Osteoblast (primary cell): ENCODE data around the gene HYDIN. TPM values are rescaled to one million over a fixed set of nuclear protein-coding genes. Genes with fewer than 3 reads are reported as not detected.

ENCODE experiments used
- DNase-seq: peaks from one replicate; pipeline ENCODE4 v3.0.0; 2011; ENCODE audit warnings: low spot score, mixed read lengths; ENCODE audit not compliant: insufficient read length; ENCODE audit errors: missing footprints
- H2AFZ ChIP-seq: 2 replicates; pipeline ENCODE4 v1.6.0; 2011; ENCODE audit warnings: mild to moderate bottlenecking, low read length
- H3K27ac ChIP-seq: 2 replicates; pipeline ENCODE4 v1.5.1; 2011; ENCODE audit warnings: mild to moderate bottlenecking, low read depth, low read length, moderate library complexity
- H3K27me3 ChIP-seq: 2 replicates; pipeline ENCODE4 v1.6.0; 2012; ENCODE audit warnings: mild to moderate bottlenecking, control low read depth, inconsistent platforms, low read length, moderate library complexity; ENCODE audit not compliant: insufficient read depth
- H3K36me3 ChIP-seq: 2 replicates; pipeline ENCODE4 v1.5.1; 2011; ENCODE audit warnings: mild to moderate bottlenecking, low read length, control low read depth, moderate library complexity; ENCODE audit not compliant: insufficient read depth
- H3K4me1 ChIP-seq: 2 replicates; pipeline ENCODE4 v1.5.1; 2011; ENCODE audit warnings: mild to moderate bottlenecking, low read length, control low read depth, moderate library complexity; ENCODE audit not compliant: insufficient read depth
- H3K4me2 ChIP-seq: 2 replicates; pipeline ENCODE4 v1.6.0; 2011; ENCODE audit warnings: mild to moderate bottlenecking, low read length; ENCODE audit not compliant: insufficient read depth
- H3K4me3 ChIP-seq: fragments of 200-600 bp; sonication (generic); 3 replicates; pipeline ENCODE4 v1.5.1; 2012; ENCODE audit warnings: mild to moderate bottlenecking, low read length, inconsistent platforms; ENCODE audit not compliant: insufficient read depth
- H3K79me2 ChIP-seq: 2 replicates; pipeline ENCODE4 v1.6.0; 2012; ENCODE audit warnings: mild to moderate bottlenecking, low read length, control low read depth, inconsistent platforms; ENCODE audit not compliant: insufficient read depth
- H3K9me3 ChIP-seq: 2 replicates; pipeline ENCODE4 v1.5.1; 2011; ENCODE audit warnings: low read depth, low read length, control low read depth
- H4K20me1 ChIP-seq: 2 replicates; pipeline ENCODE4 v1.6.0; 2012; ENCODE audit warnings: mild to moderate bottlenecking, low read length, control low read depth; ENCODE audit not compliant: insufficient read depth
- total RNA-seq: library from RNA; depleted of rRNA; stranded (reverse); fragments of >200 nt; gene quantifications from 2 replicates; pipeline ENCODE4 v1.2.3, GENCODE V29; 2012
- TF ChIP-seq, protein P1 (sequence below): IDR thresholded peaks from 2 replicates; pipeline ENCODE4 v1.5.1; 2011; ENCODE audit warnings: mild to moderate bottlenecking, low read depth, low read length, moderate library complexity; ENCODE audit errors: extremely low read depth

HYDIN gene
- total RNA-seq, 1 donor, result 2.9 TPM

DNA sequence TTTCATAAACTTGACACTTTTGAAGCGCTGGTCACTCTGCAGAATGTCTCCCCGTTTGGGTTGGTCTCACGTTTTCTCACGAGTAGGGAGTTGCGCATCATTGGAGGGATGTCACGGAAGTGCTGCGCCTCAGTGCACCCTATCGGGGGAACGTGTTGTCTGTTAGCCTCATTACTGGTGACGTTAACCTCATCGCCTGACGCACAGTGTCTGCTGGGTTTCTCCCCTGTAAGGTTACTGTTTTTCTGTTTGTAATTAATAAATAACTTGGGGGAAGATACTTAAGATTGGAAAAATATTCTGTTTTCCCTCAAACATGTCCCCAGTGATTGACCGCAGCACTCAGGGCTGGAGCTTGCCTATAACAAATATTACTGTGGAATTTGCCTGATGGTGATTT, 456.3 kb downstream of the HYDIN start:
- Histone ChIP-seq H3K79me2 (no peaks in the 10 kb centered on the region), H3K27me3 (no peaks in the 10 kb centered on the region), H3K4me3 (no peak overlapping the region), H3K36me3 (peaks cover 17% of the 10 kb centered on the region), H4K20me1 (no peaks in the 10 kb centered on the region), H3K4me1 (peaks cover 25% of the 10 kb centered on the region), H3K4me2 (no peak overlapping the region), H3K9me3 (no peaks in the 10 kb centered on the region), H3K27ac (no peak overlapping the region), H2AFZ (no peak overlapping the region)
- TF ChIP-seq, protein P1, sequence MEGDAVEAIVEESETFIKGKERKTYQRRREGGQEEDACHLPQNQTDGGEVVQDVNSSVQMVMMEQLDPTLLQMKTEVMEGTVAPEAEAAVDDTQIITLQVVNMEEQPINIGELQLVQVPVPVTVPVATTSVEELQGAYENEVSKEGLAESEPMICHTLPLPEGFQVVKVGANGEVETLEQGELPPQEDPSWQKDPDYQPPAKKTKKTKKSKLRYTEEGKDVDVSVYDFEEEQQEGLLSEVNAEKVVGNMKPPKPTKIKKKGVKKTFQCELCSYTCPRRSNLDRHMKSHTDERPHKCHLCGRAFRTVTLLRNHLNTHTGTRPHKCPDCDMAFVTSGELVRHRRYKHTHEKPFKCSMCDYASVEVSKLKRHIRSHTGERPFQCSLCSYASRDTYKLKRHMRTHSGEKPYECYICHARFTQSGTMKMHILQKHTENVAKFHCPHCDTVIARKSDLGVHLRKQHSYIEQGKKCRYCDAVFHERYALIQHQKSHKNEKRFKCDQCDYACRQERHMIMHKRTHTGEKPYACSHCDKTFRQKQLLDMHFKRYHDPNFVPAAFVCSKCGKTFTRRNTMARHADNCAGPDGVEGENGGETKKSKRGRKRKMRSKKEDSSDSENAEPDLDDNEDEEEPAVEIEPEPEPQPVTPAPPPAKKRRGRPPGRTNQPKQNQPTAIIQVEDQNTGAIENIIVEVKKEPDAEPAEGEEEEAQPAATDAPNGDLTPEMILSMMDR, result no peak
- no peak for DNase-seq

DNA sequence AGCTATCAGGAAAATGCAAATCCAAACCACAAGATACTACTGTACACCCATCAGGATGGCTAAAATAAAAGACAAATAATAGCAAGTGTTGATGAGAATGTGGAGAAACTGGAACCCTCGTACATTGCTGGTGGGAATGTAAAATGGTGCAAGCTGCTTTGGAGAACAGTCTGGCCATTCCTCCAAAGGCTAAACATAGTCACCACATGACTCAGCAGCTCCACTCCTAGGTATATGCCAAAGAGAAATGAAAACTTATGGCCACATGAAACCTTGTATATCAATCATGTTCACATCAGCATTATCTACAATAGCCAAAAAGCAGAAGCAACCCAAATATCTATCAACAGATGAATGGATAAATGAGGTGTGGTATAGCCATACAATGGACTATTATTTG, 458.0 kb downstream of the HYDIN start:
- no peak overlapping the region for H2AFZ ChIP-seq
- no peaks in the 10 kb centered on the region for H3K27me3 ChIP-seq
- no peak for DNase-seq
- no peak overlapping the region for H3K4me2 ChIP-seq
- H3K27ac ChIP-seq, result peak overlapping the region; percentile 18
- H3K4me1 ChIP-seq, result peaks cover 29% of the 10 kb centered on the region
- no peaks in the 10 kb centered on the region for H3K9me3 ChIP-seq
- H3K4me3 ChIP-seq, result no peak overlapping the region
- peaks cover 17% of the 10 kb centered on the region for H3K36me3 ChIP-seq
- H3K79me2 ChIP-seq, result no peaks in the 10 kb centered on the region
- TF ChIP-seq, protein P1, result no peak
- H4K20me1 ChIP-seq, result no peaks in the 10 kb centered on the region

DNA sequence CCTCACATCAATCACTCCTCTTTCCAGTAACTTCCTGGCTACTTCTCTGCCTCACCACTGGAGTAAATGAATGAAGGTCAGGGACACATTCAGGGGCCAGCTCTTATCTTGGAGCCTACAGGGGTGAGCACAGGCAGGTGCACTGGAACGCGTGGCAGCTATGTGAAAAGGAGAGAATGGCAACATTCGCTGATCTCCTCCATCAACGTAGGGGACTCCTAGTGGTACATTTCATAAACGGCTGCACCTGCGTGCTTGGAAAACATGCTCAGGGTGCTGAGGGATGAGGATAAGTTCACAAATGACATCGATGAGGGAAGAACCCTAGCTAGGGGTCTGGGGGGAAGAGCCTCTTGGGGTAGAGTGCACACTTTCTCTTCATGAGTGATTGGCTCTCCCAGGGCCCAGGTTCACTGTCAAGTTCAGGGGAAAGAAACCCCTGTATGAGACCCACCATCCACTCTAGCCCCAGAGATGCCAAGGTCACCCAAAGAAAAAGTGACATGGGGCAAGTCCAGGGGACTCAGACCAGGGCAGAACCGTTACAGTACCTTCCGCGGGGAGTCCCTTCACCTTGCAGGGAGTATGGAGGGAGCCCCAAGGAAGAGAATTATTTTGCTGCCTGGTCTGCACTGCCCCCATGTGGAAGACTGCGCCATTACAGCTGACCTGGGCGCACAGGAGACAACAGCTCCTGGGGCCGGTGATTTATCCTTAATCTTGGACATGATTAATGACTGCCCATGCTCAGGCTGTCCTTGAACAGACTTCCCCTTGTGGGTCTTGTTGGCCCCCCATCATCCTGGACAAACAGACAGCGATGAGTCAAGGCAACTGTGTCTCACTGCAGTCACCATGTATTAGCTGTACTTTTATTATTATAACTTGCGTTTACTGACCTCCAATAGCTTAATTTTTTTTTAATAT, 459.6 kb downstream of the HYDIN start:
- Histone ChIP-seq H3K4me1 (peaks cover 30% of the 10 kb centered on the region), H4K20me1 (no peaks in the 10 kb centered on the region), H3K27me3 (no peaks in the 10 kb centered on the region), H3K79me2 (no peaks in the 10 kb centered on the region), H3K9me3 (no peaks in the 10 kb centered on the region), H2AFZ (no peak overlapping the region), H3K4me2 (peak overlapping the region; percentile 21), H3K4me3 (no peak overlapping the region), H3K27ac (peak overlapping the region; percentile 38), H3K36me3 (peaks cover 24% of the 10 kb centered on the region)
- DNase-seq, result peak; percentile 93
- TF ChIP-seq, protein P1, result peak; percentile 95

DNA sequence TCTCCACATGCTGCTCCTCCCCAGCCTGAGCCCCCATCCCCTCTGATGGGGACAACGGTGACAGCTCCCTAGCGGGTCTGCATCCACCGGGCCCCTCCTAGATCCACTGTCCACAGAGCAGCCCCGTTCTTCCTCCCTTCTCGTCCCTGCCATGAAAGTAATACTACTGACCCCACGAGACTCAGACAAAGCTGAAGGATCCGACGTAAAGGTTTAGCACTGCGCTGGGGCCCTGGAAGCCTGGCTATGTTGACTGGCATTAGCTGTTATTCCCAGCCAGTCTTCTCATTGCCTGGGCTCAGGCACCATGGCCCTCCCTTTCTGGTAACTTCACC, 460.3 kb downstream of the HYDIN start:
- peaks cover 30% of the 10 kb centered on the region for H3K4me1 ChIP-seq
- no peaks in the 10 kb centered on the region for H4K20me1 ChIP-seq
- no peaks in the 10 kb centered on the region for H3K27me3 ChIP-seq
- H3K4me2 ChIP-seq, result no peak overlapping the region
- DNase-seq, result no peak
- H3K27ac ChIP-seq, result no peak overlapping the region
- H3K9me3 ChIP-seq, result no peaks in the 10 kb centered on the region
- peaks cover 24% of the 10 kb centered on the region for H3K36me3 ChIP-seq
- TF ChIP-seq, protein P1, result no peak
- H3K4me3 ChIP-seq, result no peak overlapping the region
- no peak overlapping the region for H2AFZ ChIP-seq
- no peaks in the 10 kb centered on the region for H3K79me2 ChIP-seq
